ENCODE measurements around the gene MAPRE2. TPM values are rescaled to one million over a fixed set of nuclear protein-coding genes. Genes with fewer than 3 reads are reported as not detected.

The MAPRE2 gene
- total and polyA plus RNA-seq, 7 experiments from 2014 or later, result 44.7 to 84.4 (median 81.7) TPM

GRCh38 chr18:35050028-35050546, 8.9 kb downstream of the MAPRE2 start:
- no peak for DNase-seq
- Histone ChIP-seq H3K27ac (ENCODE audit: low read depth, low read length) (peak overlapping the region; percentile 40), H3K27me3 (ENCODE audit: control insufficient read depth in 2 of 2, insufficient read depth in 2 of 2, low read length in 2 of 2) (no peaks in the 10 kb centered on the region), H3K36me3 (ENCODE audit: control insufficient read depth in 2 of 3, insufficient read depth in 3 of 3, low read length in 3 of 3) (no peaks in the 10 kb centered on the region), H3K9me3 (ENCODE audit: control insufficient read depth in 2 of 3, low read length in 3 of 3) (no peaks in the 10 kb centered on the region), H3K4me3 (ENCODE audit: low read length) (no peak overlapping the region), H3K4me1 (ENCODE audit: control insufficient read depth in 2 of 2, insufficient read depth in 2 of 2, low read length in 2 of 2) (peaks cover 11 to 46% of the 10 kb centered on the region in 2 donors)
- no peaks in the 10 kb centered on the region for H3K27me3 Mint-ChIP-seq
- peaks cover 0 to 21% (median 17%) of the 10 kb centered on the region in 5 donors for H3K36me3 Mint-ChIP-seq
- H3K4me1 Mint-ChIP-seq, result peaks cover 48 to 90% (median 86%) of the 10 kb centered on the region in 7 donors
- peaks cover 0 to 5% (median 0%) of the 10 kb centered on the region in 11 donors for H3K9me3 Mint-ChIP-seq
- CTCF ChIA-PET, result interaction anchor here (0.7 to 1.1 kb wide), 3 partner anchors 22 to 40 kb away, joined by 3 read pairs; no protein-coding TSS in a partner anchor
- POLR2A ChIA-PET, result interaction anchor here (1.2 kb wide), 1 partner anchor 10 kb away, joined by 4 read pairs; no protein-coding TSS in a partner anchor
- peak overlapping the region; percentile 5 to 86 (median 75) for H3K4me3 Mint-ChIP-seq
- peak; percentile 32 for ATAC-seq
- intact Hi-C loops (cut with micrococcal nuclease), result loop anchor here (1.0 kb wide), 2 partner anchors 8 kb away; no protein-coding TSS in a partner anchor
- H3K27ac Mint-ChIP-seq, result peak overlapping the region; percentile 30 to 94 (median 86)

- ChIA-PET CTCF (interaction anchor here (0.7 to 0.9 kb wide), 2 partner anchors 23 to 40 kb away, joined by 3 read pairs; no protein-coding TSS in a partner anchor), POLR2A (no interaction called here)
- Histone ChIP-seq H3K27ac (ENCODE audit: low read depth, low read length) (peak overlapping the region; percentile 40), H3K9me3 (ENCODE audit: control insufficient read depth in 2 of 3, low read length in 3 of 3) (no peaks in the 10 kb centered on the region), H3K36me3 (ENCODE audit: control insufficient read depth in 2 of 3, insufficient read depth in 3 of 3, low read length in 3 of 3) (no peaks in the 10 kb centered on the region), H3K4me3 (ENCODE audit: low read length) (no peak overlapping the region), H3K27me3 (ENCODE audit: control insufficient read depth in 2 of 2, insufficient read depth in 2 of 2, low read length in 2 of 2) (no peaks in the 10 kb centered on the region), H3K4me1 (ENCODE audit: control insufficient read depth in 2 of 2, insufficient read depth in 2 of 2, low read length in 2 of 2) (peaks cover 9 to 39% of the 10 kb centered on the region in 2 donors)
- Mint-ChIP-seq H3K27ac (peak overlapping the region in 7 of 9 donors; percentile 33 to 94 (median 84)), H3K36me3 (peaks cover 0 to 24% (median 18%) of the 10 kb centered on the region in 5 donors), H3K9me3 (peaks cover 0 to 5% (median 0%) of the 10 kb centered on the region in 11 donors), H3K27me3 (no peaks in the 10 kb centered on the region), H3K4me3 (peak overlapping the region; percentile 37 to 86 (median 74)), H3K4me1 (peaks cover 47 to 90% (median 85%) of the 10 kb centered on the region in 7 donors)
- ATAC-seq (peak; percentile 32), DNase-seq (no peak)
- intact Hi-C loops (cut with micrococcal nuclease), result loop anchor here (1.0 kb wide), 2 partner anchors 8 kb away; no protein-coding TSS in a partner anchor
These were observed 9.5 kb downstream of the MAPRE2 start for GRCh38 chr18:35050705-35051195.

- ChIA-PET CTCF (interaction anchor here (0.7 to 1.0 kb wide), 2 partner anchors 16 to 242 kb away, joined by 3 read pairs; no protein-coding TSS in a partner anchor), POLR2A (interaction anchor here (0.6 kb wide), 1 partner anchor 31 kb away, joined by 3 read pairs; no protein-coding TSS in a partner anchor)
- Mint-ChIP-seq H3K27ac (peak overlapping the region in 5 of 9 donors; percentile 18 to 89 (median 48)), H3K27me3 (no peaks in the 10 kb centered on the region), H3K9me3 (peaks cover 0 to 5% (median 0%) of the 10 kb centered on the region in 11 donors), H3K4me3 (peak overlapping the region in 6 of 10 donors; percentile 9 to 86 (median 73)), H3K36me3 (peaks cover 0 to 24% (median 18%) of the 10 kb centered on the region in 5 donors), H3K4me1 (peaks cover 43 to 84% (median 78%) of the 10 kb centered on the region in 7 donors)
- H3K9me3 ChIP-seq (ENCODE audit: control insufficient read depth in 2 of 3, low read length in 3 of 3), result no peaks in the 10 kb centered on the region
- no peaks in the 10 kb centered on the region for H3K27me3 ChIP-seq (ENCODE audit: control insufficient read depth in 2 of 2, insufficient read depth in 2 of 2, low read length in 2 of 2)
- H3K4me3 ChIP-seq (ENCODE audit: low read length), result no peak overlapping the region
- ATAC-seq (no peak), DNase-seq (no peak)
- no peaks in the 10 kb centered on the region for H3K36me3 ChIP-seq (ENCODE audit: control insufficient read depth in 2 of 3, insufficient read depth in 3 of 3, low read length in 3 of 3)
- H3K4me1 ChIP-seq (ENCODE audit: control insufficient read depth in 2 of 2, insufficient read depth in 2 of 2, low read length in 2 of 2), result peaks cover 9 to 28% of the 10 kb centered on the region in 2 donors
- intact Hi-C loops (cut with micrococcal nuclease), result no loop called here
- H3K27ac ChIP-seq (ENCODE audit: low read depth, low read length), result no peak overlapping the region
These were observed 10.6 kb downstream of the MAPRE2 start for GRCh38 chr18:35051641-35052377.

- Mint-ChIP-seq H3K27ac (peak overlapping the region in 4 of 9 donors; percentile 12 to 38 (median 36)), H3K9me3 (no peaks in the 10 kb centered on the region), H3K4me3 (no peak overlapping the region), H3K36me3 (peaks cover 0 to 24% (median 11%) of the 10 kb centered on the region in 5 donors), H3K4me1 (peaks cover 32 to 92% (median 84%) of the 10 kb centered on the region in 7 donors), H3K27me3 (no peaks in the 10 kb centered on the region)
- Histone ChIP-seq H3K4me1 (ENCODE audit: control insufficient read depth in 2 of 2, insufficient read depth in 2 of 2, low read length in 2 of 2) (peaks cover 3 to 18% of the 10 kb centered on the region in 2 donors), H3K4me3 (ENCODE audit: low read length) (no peak overlapping the region), H3K9me3 (ENCODE audit: control insufficient read depth in 2 of 3, low read length in 3 of 3) (no peaks in the 10 kb centered on the region), H3K27me3 (ENCODE audit: control insufficient read depth in 2 of 2, insufficient read depth in 2 of 2, low read length in 2 of 2) (no peaks in the 10 kb centered on the region), H3K36me3 (ENCODE audit: control insufficient read depth in 2 of 3, insufficient read depth in 3 of 3, low read length in 3 of 3) (no peaks in the 10 kb centered on the region), H3K27ac (ENCODE audit: low read depth, low read length) (no peak overlapping the region)
- POLR2A ChIA-PET, result no interaction called here
- no peak for ATAC-seq
- CTCF ChIA-PET, result no interaction called here
- intact Hi-C loops (cut with micrococcal nuclease), result no loop called here
- no peak for DNase-seq
These were observed 13.2 kb downstream of the MAPRE2 start for GRCh38 chr18:35054401-35054800.

GRCh38 chr18:35055105-35055504, 13.9 kb downstream of the MAPRE2 start:
- POLR2A ChIA-PET, result no interaction called here
- peak overlapping the region in 2 of 9 donors; percentile 6 to 28 for H3K27ac Mint-ChIP-seq
- ATAC-seq, result no peak

GRCh38 chr18:35055726-35056125, 14.5 kb downstream of the MAPRE2 start:
- no peak overlapping the region for H3K27ac Mint-ChIP-seq
- Histone ChIP-seq H3K4me1 (ENCODE audit: control insufficient read depth in 2 of 2, insufficient read depth in 2 of 2, low read length in 2 of 2) (peaks cover 0 to 7% of the 10 kb centered on the region in 2 donors), H3K27me3 (ENCODE audit: control insufficient read depth in 2 of 2, insufficient read depth in 2 of 2, low read length in 2 of 2) (no peaks in the 10 kb centered on the region), H3K4me3 (ENCODE audit: low read length) (no peak overlapping the region), H3K9me3 (ENCODE audit: control insufficient read depth in 2 of 3, low read length in 3 of 3) (no peaks in the 10 kb centered on the region), H3K27ac (ENCODE audit: low read depth, low read length) (no peak overlapping the region), H3K36me3 (ENCODE audit: control insufficient read depth in 2 of 3, insufficient read depth in 3 of 3, low read length in 3 of 3) (no peaks in the 10 kb centered on the region)
- ATAC-seq (no peak), DNase-seq (no peak)
- ChIA-PET POLR2A (no interaction called here), CTCF (no interaction called here)
- no peaks in the 10 kb centered on the region for H3K27me3 Mint-ChIP-seq
- peaks cover 0 to 26% (median 11%) of the 10 kb centered on the region in 5 donors for H3K36me3 Mint-ChIP-seq
- intact Hi-C loops (cut with micrococcal nuclease), result no loop called here
- H3K4me3 Mint-ChIP-seq, result no peak overlapping the region
- peaks cover 19 to 92% (median 84%) of the 10 kb centered on the region in 7 donors for H3K4me1 Mint-ChIP-seq
- H3K9me3 Mint-ChIP-seq, result no peaks in the 10 kb centered on the region

More at GRCh38 chr18:35055105-35055504, 13.9 kb downstream of the MAPRE2 start:
- no peak overlapping the region for H3K4me3 Mint-ChIP-seq
- H3K4me1 Mint-ChIP-seq, result peaks cover 26 to 92% (median 84%) of the 10 kb centered on the region in 7 donors
- no peaks in the 10 kb centered on the region for H3K9me3 Mint-ChIP-seq
- peaks cover 0 to 26% (median 11%) of the 10 kb centered on the region in 5 donors for H3K36me3 Mint-ChIP-seq
- H3K27ac ChIP-seq (ENCODE audit: low read depth, low read length), result no peak overlapping the region
- no peak for DNase-seq
- no peak overlapping the region for H3K4me3 ChIP-seq (ENCODE audit: low read length)
- H3K36me3 ChIP-seq (ENCODE audit: control insufficient read depth in 2 of 3, insufficient read depth in 3 of 3, low read length in 3 of 3), result no peaks in the 10 kb centered on the region
- H3K27me3 ChIP-seq (ENCODE audit: control insufficient read depth in 2 of 2, insufficient read depth in 2 of 2, low read length in 2 of 2), result no peaks in the 10 kb centered on the region
- no peaks in the 10 kb centered on the region for H3K9me3 ChIP-seq (ENCODE audit: control insufficient read depth in 2 of 3, low read length in 3 of 3)
- peaks cover 0 to 13% of the 10 kb centered on the region in 2 donors for H3K4me1 ChIP-seq (ENCODE audit: control insufficient read depth in 2 of 2, insufficient read depth in 2 of 2, low read length in 2 of 2)
- no peaks in the 10 kb centered on the region for H3K27me3 Mint-ChIP-seq
- intact Hi-C loops (cut with micrococcal nuclease), result no loop called here
- CTCF ChIA-PET, result no interaction called here
